ENCODE data around the gene ACIN1.
"Not testable (repeated sequence)": the region's sequence is repeated elsewhere in the genome, so short reads cannot be mapped to it uniquely, and the experiment has no call there.

ACIN1 gene

GRCh38 chr14:23124337-23124954 lies 29.5 kb upstream of the ACIN1 start:
- no peak for DNase-seq

DNA sequence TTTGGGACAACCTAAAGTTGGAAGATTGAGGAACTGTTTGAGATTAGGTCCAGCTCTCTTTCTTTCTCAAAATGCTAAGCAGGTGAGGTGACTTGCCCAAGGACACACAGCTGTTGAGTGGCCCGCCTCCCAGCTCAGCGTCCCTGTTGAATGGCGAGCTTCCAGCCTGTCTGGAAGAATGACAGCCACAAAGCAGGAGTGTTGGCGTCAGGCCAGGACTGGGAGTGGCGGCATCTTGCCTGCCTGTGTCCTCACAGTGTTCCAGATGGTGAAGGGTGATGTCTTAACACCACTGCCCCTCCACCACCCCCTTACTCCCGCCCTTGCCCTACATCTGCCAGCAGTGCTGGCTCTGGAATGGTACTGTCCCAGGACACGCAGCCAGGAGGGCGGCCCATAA lies 28.5 kb upstream of the ACIN1 start:
- DNase-seq = no peak

- no peak for DNase-seq
Observed at GRCh38 chr14:23122086-23122485, 27.1 kb upstream of the ACIN1 start.

GRCh38 chr14:23121361-23121771 lies 26.4 kb upstream of the ACIN1 start:
- no peak for DNase-seq

DNA sequence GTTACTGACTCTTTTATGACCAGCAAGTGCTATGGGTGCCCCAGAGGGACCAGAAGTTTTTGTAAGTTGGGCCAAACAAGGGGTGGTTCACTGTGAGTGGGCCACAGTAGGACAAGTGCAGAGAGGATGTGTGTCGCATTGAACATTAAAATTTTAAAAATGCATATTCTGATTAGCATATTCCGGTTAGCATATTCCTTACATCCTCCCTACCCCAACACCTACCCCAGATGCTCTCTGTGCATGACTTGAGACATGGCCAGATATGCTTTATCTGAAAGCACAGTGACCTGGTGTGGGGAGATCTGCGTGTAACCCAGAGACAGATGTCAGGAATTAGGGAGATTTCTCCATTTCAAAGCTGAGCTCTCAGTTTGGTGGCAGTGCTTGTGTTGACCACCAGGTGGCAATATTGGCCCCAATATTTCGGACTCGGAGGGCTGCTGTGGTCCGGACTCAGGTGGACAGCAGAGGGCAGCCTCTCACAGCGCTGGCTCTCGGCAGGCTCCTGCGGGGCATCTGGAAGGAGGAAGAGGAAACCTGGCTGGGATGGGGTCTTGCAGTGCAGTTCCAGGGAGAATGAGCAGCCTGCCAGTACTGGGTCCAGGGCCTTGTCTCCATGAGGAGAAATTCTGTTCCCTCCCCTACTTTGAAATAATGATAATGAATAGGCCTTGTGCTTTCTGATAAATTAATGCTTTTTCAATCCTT lies 25.8 kb upstream of the ACIN1 start:
- peak; percentile 82 for DNase-seq

GRCh38 chr14:23119363-23120327 lies 24.7 kb upstream of the ACIN1 start:
- DNase-seq = no peak

GRCh38 chr14:23118506-23119362 lies 23.8 kb upstream of the ACIN1 start, which contains the start of gene CEBPE:
CEBPE (minus strand) TSS chr14:23119255; CDS start chr14:23119091, 164 bp downstream.
- no peak for DNase-seq

DNA sequence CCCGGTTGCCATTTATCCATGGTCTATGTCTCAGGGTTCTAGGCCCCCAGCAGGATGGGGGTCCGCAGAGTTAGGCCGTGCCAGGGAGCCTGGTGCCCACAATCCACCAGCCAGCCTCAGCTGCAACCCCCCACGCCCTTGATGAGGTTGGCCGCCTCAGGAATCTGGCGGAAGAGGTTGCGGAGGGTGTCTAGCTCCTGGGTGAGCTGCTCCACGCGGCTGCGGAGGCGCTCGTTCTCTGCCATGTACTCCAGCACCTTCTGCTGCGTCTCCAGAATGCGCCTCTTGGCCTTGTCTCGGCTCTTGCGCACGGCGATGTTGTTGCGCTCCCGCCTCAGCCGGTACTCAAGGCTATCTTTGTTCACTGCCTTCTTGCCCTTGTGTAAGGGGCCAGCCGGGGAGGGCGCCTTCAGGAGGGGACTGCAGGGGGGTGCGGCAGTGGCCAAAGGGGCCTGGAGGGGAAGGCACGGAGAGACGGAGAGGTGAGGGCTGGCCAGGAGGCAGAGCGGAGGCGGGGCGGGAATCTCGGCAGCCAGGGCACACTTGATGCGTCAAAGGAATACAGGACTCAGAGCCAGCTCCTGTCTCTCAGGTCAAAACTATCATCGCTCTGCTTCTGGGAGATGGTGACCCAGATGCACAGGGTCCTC lies 22.6 kb upstream of the ACIN1 start:
- no peak for DNase-seq

GRCh38 chr14:23115918-23116317 lies 21.0 kb upstream of the ACIN1 start:
- no peak for DNase-seq

- peak; percentile 90 for DNase-seq
Observed at GRCh38 chr14:23115039-23115731, 20.2 kb upstream of the ACIN1 start.

DNA sequence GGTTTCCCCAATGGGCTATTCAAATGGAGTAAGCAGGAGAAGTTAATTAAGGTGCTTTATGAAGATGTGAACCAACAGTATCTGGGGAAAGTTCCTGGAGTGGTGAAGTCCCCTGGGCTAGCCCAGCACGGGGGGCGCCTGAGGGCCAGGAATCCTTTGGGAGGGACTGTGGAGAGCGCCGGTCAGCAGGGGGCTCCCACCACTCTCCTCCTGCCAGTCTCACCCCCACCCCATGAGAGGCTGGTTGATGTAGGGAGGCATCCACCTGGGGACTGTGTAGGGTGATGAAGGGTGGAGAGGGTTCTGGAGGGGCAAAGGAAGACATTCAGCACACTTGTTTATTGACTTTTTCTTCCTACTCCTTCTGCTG lies 19.7 kb upstream of the ACIN1 start:
- DNase-seq = no peak

- DNase-seq = no peak
Observed at GRCh38 chr14:23114120-23114458, 19.2 kb upstream of the ACIN1 start.

GRCh38 chr14:23113431-23114119 lies 18.6 kb upstream of the ACIN1 start:
- no peak for DNase-seq

- DNase-seq = no peak
Observed at GRCh38 chr14:23112359-23113178, 17.6 kb upstream of the ACIN1 start.

DNA sequence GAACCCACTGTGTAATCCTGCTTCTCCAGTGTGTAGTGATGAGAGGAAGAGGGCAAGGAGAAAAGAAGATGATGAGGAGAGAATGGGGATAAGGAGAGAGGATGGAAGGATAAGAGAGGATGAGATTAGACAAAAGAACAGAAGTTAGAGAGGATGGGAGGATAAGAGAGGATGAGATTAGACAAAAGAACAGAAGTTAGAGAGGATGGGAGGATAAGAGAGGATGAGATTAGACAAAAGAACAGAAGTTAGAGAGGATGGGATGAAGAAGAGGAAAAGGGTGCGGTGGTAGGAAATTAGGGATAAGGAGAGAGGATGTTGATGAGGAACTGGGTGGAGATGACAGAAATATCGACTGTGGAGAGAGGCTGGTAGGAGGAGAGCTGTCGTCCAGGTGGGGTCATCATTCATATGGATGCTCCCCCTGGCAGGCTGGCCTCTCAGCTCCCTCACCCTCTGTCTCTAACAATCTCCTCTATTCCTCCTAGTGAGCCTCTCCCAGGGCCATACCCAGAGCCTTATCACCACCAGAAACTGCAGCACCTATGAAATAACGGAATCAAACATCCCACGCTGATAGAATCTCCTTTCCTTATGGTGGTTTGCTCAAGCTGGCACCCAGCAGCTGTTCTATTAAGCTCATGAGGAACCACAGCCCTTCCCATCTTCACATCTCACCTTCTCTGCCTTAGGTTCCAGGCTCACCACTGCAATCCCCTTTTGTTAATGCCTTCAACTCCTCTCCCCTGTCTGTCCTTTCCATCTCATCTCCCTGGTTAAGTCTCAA lies 15.8 kb upstream of the ACIN1 start:
- DNase-seq = no peak

GRCh38 chr14:23109769-23110168 lies 14.8 kb upstream of the ACIN1 start:
- no peak for DNase-seq

DNA sequence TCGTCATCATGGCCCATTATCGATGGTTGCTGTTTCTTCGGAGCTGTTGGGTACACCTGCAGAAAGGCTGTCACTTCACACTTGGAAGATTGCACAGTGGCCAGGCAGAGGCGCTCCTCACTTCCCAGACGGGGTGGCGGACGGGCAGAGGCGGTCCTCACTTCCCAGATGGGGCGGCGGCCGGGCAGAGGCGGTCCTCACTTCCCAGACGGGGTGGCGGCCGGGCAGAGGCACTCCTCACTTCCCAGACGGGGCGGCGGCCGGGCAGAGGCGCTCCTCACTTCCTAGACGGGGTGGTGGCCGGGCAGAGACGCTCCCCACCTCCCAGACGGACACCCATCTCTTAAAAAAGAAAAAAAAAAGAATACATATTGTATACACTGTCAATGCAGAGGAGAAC lies 13.2 kb upstream of the ACIN1 start:
- DNase-seq = not testable (repeated sequence)

GRCh38 chr14:23107620-23108019 lies 12.7 kb upstream of the ACIN1 start:
- not testable (repeated sequence) for DNase-seq

- no peak for DNase-seq
Observed at GRCh38 chr14:23106747-23107045, 11.8 kb upstream of the ACIN1 start.
